GM11168 (cell line): ENCODE measurements around the gene DSCAML1.
"Not testable (repeated sequence)": the region's sequence is repeated elsewhere in the genome, so short reads cannot be mapped to it uniquely, and the experiment has no call there.

ENCODE experiments used
- in situ Hi-C: fragments of 300-500 bp; cut with MboI; formaldehyde crosslinking; loops from one replicate; pipeline ENCODE4 v1.12.0; 2022; ENCODE audit warnings: low sequenced_read_pairs; ENCODE audit not compliant: unreplicated experiment

Gene DSCAML1

GRCh38 chr11:117767071-117767470, 29.9 kb downstream of the DSCAML1 start:
- in situ Hi-C loops: no loop called here

- in situ Hi-C loops: no loop called here
Measured at GRCh38 chr11:117766576-117766975, 30.4 kb downstream of the DSCAML1 start.

- in situ Hi-C loops: no loop called here
Measured at GRCh38 chr11:117766026-117766425, 31.0 kb downstream of the DSCAML1 start.

GRCh38 chr11:117765068-117765467, 31.9 kb downstream of the DSCAML1 start:
- in situ Hi-C loops: no loop called here

DNA sequence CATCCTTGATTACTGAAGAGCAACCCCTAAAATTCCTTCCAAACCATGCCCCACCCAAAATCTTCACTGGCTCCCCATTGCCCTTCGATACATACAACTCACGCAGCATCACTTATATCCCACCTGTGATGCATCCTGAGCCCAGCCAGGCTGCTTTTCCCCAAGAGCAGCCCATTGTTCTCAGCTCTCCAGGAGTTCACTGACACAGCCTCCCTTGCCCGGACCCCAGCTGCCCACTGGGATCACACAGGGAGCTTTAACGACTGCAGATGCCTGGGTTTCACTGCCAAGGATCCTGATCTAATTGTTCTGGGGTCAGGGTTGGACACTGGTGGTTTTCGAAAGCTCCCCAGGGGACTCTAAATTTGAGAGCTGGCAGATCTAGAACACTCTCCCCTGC, 33.6 kb downstream of the DSCAML1 start:
- in situ Hi-C loops: not testable (repeated sequence)

DNA sequence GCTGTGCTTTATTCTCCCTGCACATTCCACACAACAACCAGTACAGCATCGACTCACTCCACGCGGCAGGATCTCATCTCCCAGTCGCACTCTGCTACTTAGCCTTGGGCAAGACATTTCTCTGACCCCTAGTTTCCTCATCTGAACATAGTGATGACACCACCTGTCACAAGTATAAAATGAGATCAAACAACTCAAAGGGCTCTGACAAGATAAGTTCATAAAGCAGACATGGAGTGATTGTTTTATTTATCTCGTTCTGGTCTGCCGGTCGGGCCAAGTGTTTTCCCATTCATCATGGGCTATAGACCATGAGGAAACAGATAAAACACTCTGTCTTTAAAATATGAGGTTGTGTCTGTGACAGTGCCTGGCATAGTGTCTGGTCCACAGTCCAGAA, 35.0 kb downstream of the DSCAML1 start:
- in situ Hi-C loops: no loop called here

DNA sequence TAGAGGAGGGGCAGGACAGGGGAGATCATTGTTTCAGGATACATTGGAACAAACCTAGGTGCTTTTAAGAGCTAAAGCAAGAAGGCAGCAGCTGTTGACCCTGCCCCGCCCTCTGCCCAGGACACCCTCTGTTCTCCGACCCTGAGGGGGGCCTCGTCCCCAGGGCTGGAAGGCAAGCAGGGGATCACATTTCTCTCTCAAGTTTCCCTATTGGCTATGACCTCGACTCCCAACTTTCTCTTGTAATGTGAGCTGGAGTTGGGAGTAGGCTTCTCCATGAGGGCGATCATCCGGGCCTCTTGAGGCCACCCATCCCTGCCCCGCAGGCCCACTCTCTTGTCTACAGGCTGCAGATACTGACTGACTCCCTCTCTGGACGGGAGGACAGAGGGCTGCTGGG, 37.7 kb downstream of the DSCAML1 start:
- in situ Hi-C loops: no loop called here

DNA sequence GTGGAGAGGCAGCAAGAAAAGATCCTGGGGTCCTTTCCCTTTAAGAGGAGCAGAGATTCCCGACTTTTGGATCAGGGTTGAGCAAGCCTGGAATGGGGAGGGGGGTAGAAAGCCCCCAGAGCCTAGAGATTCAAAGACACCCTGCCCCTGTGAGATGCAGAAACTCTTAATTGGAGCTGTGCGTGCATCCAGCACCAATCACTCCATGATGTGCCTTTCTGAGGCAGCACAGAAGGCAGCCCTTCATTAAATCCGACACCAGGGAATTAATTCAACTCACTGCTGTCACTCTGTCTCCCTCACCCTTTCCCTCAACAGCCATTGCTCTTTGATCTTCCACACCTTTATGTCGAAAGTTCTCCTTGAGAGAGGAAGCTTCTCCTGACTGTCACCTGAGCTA, 43.0 kb downstream of the DSCAML1 start:
- in situ Hi-C loops: no loop called here

- in situ Hi-C loops: no loop called here
Measured at GRCh38 chr11:117752721-117753237, 44.2 kb downstream of the DSCAML1 start.

DNA sequence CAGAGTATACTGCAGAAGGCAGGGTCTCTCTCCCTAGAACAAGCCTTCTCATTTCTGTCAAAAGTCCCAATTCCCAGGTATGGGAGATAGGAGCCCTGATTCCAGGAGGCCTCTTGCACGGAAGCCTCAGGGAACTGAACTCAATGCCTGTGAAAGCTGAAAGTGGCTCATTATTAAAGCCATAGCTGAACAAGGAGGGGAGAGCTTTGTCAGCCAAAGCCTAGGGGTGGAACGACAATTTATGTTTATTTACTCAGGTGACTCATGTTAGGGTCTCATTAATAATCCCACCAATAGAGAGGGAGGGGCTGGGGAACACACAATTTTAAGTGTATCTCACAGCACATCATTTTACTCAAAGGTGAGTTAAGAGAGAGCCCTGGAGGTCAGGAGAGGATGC, 44.9 kb downstream of the DSCAML1 start:
- in situ Hi-C loops: no loop called here

GRCh38 chr11:117750916-117751662, 45.9 kb downstream of the DSCAML1 start:
- in situ Hi-C loops: no loop called here

- in situ Hi-C loops: no loop called here
Measured at GRCh38 chr11:117750357-117750756, 46.7 kb downstream of the DSCAML1 start.

DNA sequence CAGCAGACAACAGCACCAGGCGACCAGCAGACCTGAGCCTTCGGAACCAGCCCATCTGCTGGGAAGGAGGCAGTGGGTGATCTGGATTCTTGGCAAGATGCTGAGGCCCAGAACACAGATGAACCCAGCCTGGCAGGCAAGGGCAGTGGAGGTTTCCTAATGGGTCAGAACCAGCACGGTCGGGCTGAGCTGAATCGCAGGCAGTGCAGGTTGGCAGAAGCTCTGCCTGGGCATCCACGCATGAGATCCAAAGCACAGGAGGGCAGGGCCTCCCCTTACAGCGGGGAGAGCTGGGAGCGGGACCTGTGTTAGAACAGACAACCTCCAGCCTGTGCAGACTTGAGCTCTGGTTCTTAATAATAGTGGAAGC, 47.5 kb downstream of the DSCAML1 start:
- in situ Hi-C loops: no loop called here

DNA sequence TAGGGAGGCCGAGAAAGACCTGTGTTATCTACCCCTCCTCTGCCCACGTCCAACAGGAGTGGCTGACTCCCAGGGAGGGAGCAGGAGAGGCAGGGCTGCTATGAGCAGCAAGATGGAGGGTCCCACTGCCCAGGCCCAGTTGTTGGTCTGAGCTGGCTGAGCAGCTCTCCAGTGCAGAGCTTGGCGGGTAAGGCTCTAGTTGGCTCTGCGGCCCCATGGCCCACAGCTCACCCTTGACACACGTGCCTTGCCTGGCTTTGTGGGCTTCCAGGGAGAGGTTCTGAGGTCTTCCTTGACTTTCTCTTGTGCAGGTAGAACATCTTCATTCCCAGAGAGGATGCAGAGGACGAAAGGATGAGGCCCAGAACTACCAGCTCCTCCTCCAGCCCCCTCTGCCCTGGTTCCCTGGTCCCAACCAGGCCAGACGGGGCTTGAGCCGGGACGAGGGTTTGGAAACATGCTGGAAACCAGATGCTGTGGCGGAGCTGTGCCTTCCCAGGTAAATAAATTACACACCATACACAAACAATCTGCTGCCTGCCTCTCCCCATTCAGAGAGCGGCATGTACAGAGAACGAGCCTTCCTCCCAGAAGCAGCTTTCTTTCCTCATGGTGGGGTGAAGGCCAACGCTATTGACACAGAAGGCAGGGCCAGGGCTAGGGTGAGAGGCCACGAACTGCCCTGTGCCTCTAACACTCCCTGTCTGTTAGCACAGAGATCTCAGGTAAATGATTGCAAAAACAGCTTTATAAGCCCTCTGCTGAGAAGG, 48.1 kb downstream of the DSCAML1 start:
- in situ Hi-C loops: no loop called here

GRCh38 chr11:117747892-117748291, 49.1 kb downstream of the DSCAML1 start:
- in situ Hi-C loops: no loop called here

GRCh38 chr11:117745346-117745745, 51.7 kb downstream of the DSCAML1 start:
- in situ Hi-C loops: no loop called here

DNA sequence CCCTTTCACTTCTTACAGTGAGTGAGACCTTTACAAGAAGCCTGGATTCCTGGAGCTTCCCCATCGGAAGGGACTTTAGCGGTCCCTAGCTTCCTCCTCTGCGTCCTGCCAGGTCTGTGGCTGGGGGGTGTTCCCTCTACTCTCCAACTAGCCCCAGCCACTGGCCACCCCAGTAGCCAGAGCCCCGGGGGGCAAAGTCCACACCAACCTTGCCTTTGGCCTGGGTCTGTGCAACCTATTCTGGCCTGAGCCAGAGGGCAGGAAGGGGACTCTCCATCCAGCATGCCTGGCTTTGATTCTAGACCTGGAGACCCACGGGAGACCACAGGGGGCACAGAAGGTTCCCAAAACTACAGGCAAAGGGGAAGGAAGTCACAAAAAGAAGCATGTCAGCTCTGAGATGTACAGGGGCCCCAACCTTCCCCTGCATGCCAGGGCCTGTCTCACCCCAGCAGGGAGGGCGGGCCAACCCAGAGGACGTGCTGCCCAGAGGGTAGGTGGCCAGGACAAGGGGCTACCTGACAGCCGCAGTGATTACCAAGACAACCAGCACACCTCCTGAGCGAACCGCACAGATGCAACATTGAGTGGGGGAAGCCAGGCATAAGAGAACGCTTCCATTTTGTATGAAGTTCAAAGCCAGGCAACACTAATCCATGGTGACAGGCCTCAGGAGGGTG, 52.4 kb downstream of the DSCAML1 start:
- in situ Hi-C loops: no loop called here

DNA sequence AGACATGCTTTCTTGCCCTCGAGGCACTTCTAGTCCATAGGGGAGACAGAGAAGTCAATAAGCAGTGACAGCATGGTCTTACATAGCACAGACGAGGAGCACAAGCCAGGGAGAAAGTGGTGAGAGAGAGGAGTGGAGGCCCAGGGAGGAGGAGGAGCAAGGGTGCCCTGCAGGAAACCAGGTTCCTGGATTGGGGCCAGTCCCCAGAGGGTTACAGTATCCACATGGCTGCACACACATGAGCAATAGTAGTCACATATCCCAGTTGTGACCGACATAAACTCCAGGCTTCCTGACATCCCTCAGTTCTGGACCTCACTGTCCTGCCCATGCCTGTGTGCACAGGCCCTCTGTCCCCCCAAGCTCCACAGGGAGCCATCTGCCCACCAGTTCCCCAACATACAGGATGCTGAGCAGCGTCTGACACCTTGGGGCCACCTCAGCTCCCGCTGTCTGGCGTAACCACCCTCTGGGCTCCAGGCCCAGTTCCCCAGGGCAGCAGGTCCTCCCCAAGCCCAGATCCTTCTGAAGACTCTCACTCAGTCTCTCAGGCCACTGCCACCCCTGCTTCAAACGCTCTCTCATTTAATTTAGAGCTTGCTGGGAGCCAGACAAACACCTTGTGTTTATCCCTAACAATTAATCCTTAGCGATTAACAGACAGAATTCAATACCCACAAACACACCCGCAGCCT, 53.7 kb downstream of the DSCAML1 start:
- in situ Hi-C loops: no loop called here

DNA sequence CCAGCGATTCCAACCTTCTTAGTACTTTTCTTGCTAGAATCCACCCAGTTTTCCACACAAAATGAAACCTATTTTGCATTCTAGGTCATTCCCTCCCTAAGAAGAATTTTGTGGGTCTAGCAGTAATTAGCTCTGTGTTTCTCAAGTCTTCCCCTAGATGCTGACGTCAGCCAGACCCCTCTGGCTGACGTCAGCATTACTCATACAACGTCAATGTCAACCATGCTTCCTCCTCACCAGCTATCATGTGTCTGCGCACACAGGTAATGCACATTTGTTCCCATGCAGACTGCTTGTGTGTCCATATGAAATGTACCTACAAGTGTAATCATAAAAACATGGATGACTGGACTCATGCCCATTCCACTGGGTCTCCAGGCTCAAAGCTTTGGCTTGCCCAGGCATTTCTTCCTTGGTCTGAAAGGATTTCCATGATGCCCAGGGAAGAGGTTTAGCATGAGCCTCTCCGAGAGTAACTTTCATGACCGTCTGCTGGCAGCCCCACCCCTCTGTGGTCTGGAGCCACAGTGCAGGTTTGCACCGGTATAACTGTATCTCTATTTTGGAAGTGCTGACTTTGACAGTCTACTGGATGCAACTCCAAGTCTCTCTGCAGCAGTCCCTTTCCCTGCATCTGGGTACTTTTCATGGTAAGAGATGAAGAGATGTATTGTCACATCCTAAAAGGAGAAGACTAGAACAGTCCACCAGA, 58.6 kb downstream of the DSCAML1 start:
- in situ Hi-C loops: no loop called here
